GM23338 (cell line): ENCODE data around the gene MCUB. TPM values are rescaled to one million over a fixed set of nuclear protein-coding genes. Genes with fewer than 3 reads are reported as not detected.

Experiments
- ATAC-seq: fragments of 200-7000 bp; cut with Tn5 transposase; 3 replicates; pipeline ENCODE4 v1.9.1; 2020
- DNase-seq: peaks from one replicate; pipeline ENCODE4 v3.0.0-alpha.2; 2015; ENCODE audit warnings: low spot score
- H2AFZ ChIP-seq: fragments of 200-600 bp; sonication (generic); 2 replicates; pipeline ENCODE4 v1.8.0; 2016; ENCODE audit warnings: antibody characterized with exemption, mild to moderate bottlenecking, moderate library complexity
- H3F3A ChIP-seq: fragments of 200-600 bp; sonication (generic); replicated peaks from 2 replicates; pipeline ENCODE4 v1.8.0; 2017; ENCODE audit warnings: antibody characterized with exemption, mixed run types, low read depth
- H3K27ac ChIP-seq: fragments of 200-600 bp; sonication (generic); 2 replicates; pipeline ENCODE4 v1.6.1; 2016; ENCODE audit warnings: low read depth
- H3K27me3 ChIP-seq: fragments of 200-600 bp; sonication (generic); 2 replicates; pipeline ENCODE4 v1.8.0; 2016; ENCODE audit warnings: mild to moderate bottlenecking, mixed run types, moderate library complexity; ENCODE audit not compliant: insufficient read depth
- H3K36me3 ChIP-seq: fragments of 200-600 bp; sonication (generic); 2 replicates; pipeline ENCODE4 v1.8.0; 2016; ENCODE audit warnings: mild to moderate bottlenecking; ENCODE audit not compliant: insufficient read depth
- H3K4me1 ChIP-seq: fragments of 200-600 bp; sonication (generic); 2 replicates; pipeline ENCODE4 v1.8.0; 2016; ENCODE audit warnings: mild to moderate bottlenecking, moderate library complexity; ENCODE audit not compliant: insufficient read depth
- H3K4me2 ChIP-seq: fragments of 200-600 bp; sonication (generic); 2 replicates; pipeline ENCODE4 v1.7.1; 2017; ENCODE audit warnings: mixed run types
- H3K4me3 ChIP-seq: fragments of 200-600 bp; sonication (generic); 2 replicates; pipeline ENCODE4 v1.6.1; 2016; ENCODE audit warnings: mixed run types
- H3K79me2 ChIP-seq: fragments of 200-600 bp; sonication (generic); replicated peaks from 2 replicates; pipeline ENCODE4 v1.8.0; 2017; ENCODE audit warnings: mild to moderate bottlenecking; ENCODE audit not compliant: insufficient read depth
- H3K9me2 ChIP-seq: fragments of 200-600 bp; sonication (generic); 2 replicates; pipeline ENCODE4 v1.8.0; 2017; ENCODE audit not compliant: insufficient read depth
- H4K20me1 ChIP-seq: fragments of 200-600 bp; sonication (generic); replicated peaks from 2 replicates; pipeline ENCODE4 v1.8.0; 2017; ENCODE audit warnings: mild to moderate bottlenecking; ENCODE audit not compliant: insufficient read depth
- H3K27ac Mint-ChIP-seq: 2 replicates; pipeline ENCODE4 v1.8.0; 2020; ENCODE audit warnings: inconsistent platforms, mild to moderate bottlenecking, moderate library complexity, mixed read lengths
- H3K27me3 Mint-ChIP-seq: 3 replicates; pipeline ENCODE4 v1.8.0; 2022; ENCODE audit warnings: low read depth, mild to moderate bottlenecking, moderate library complexity, mixed read lengths, inconsistent platforms; ENCODE audit not compliant: insufficient read depth, poor library complexity
- H3K36me3 Mint-ChIP-seq: 3 replicates; pipeline ENCODE4 v1.8.0; 2021; ENCODE audit warnings: low read depth, mild to moderate bottlenecking, inconsistent platforms, moderate library complexity, mixed read lengths
- H3K4me1 Mint-ChIP-seq: 3 replicates; pipeline ENCODE4 v1.8.0; 2020; ENCODE audit warnings: mild to moderate bottlenecking, inconsistent platforms, mixed read lengths
- H3K4me3 Mint-ChIP-seq: 3 replicates; pipeline ENCODE4 v1.8.0; 2021; ENCODE audit warnings: moderate library complexity, mild to moderate bottlenecking, inconsistent platforms, mixed read lengths
- H3K9me3 Mint-ChIP-seq: 3 replicates; pipeline ENCODE4 v1.8.0; 2020; ENCODE audit warnings: moderate library complexity, mild to moderate bottlenecking, inconsistent platforms, mixed read lengths
- CREB1 ChIP-seq: fragments of 250-450 bp; sonication (Bioruptor Pico); IDR thresholded peaks from 2 replicates; pipeline ENCODE4 v1.5.0; 2020; ENCODE audit warnings: low read depth, mild to moderate bottlenecking, moderate library complexity
- EZH2 ChIP-seq: fragments of 200-600 bp; sonication (generic); IDR thresholded peaks from one replicate; pipeline ENCODE4 v1.8.0; 2017; ENCODE audit warnings: antibody characterized with exemption, mild to moderate bottlenecking, low read depth; ENCODE audit not compliant: unreplicated experiment
- EZH2phosphoT487 ChIP-seq: fragments of 200-600 bp; sonication (generic); IDR thresholded peaks from one replicate; pipeline ENCODE4 v1.8.1; 2018; ENCODE audit warnings: antibody characterized with exemption; ENCODE audit not compliant: unreplicated experiment
- JUNB ChIP-seq: IDR thresholded peaks from one replicate; pipeline ENCODE4 v1.6.1; 2016; ENCODE audit warnings: antibody characterized with exemption; ENCODE audit not compliant: unreplicated experiment
- NANOG ChIP-seq: IDR thresholded peaks from 2 replicates; pipeline ENCODE4 v1.6.1; 2016; ENCODE audit warnings: antibody characterized with exemption, borderline replicate concordance
- STAT1 ChIP-seq: IDR thresholded peaks from one replicate; pipeline ENCODE4 v1.6.1; 2016; ENCODE audit warnings: antibody characterized with exemption; ENCODE audit not compliant: unreplicated experiment
- ZNF114 ChIP-seq: fragments of 250-450 bp; sonication (Bioruptor Pico); IDR thresholded peaks from 2 replicates; pipeline ENCODE4 v1.5.0; 2020; ENCODE audit warnings: mild to moderate bottlenecking, moderate library complexity
- ZNF331 ChIP-seq: fragments of 250-450 bp; sonication (Bioruptor Pico); IDR thresholded peaks from 2 replicates; pipeline ENCODE4 v1.5.0; 2020; ENCODE audit warnings: low read depth, mild to moderate bottlenecking, moderate library complexity
- polyA plus RNA-seq: library from polyadenylated mRNA; unstranded; fragments of >200 nt; fragmentation: Nextera tagmentation; extraction: Ambion mirVana; gene quantifications from 2 replicates; pipeline ENCODE4 v1.2.1, GENCODE V29; 2016
- total RNA-seq: library from RNA; depleted of rRNA; stranded (reverse); fragments of >200 nt; shearing (Covaris generic); gene quantifications from 2 replicates; pipeline ENCODE4 v1.2.3, GENCODE V29; 2014
- TF ChIP-seq, protein P1 (sequence below): IDR thresholded peaks from 2 replicates; pipeline ENCODE4 v1.6.1; 2016; ENCODE audit warnings: antibody characterized with exemption
- TF ChIP-seq, protein P2 (sequence below), 2 experiments: fragments of 200-600 bp in 1 of 2; sonication (generic) in 1 of 2; conservative IDR thresholded peaks; 2 replicates each; pipeline versions ENCODE4 v1.5.1 to v1.6.1; 2016 to 2017; ENCODE audit warnings: antibody characterized with exemption in 2 of 2, low read depth in 2 of 2, mild to moderate bottlenecking in 2 of 2, moderate library complexity in 1 of 2
- TF ChIP-seq, protein P3 (sequence below): IDR thresholded peaks from one replicate; pipeline ENCODE4 v1.6.1; 2018; ENCODE audit warnings: antibody characterized with exemption; ENCODE audit not compliant: unreplicated experiment

Gene MCUB
- total and polyA plus RNA-seq, 2 experiments from 2014 or later, result 21.7 to 97.9 TPM

DNA sequence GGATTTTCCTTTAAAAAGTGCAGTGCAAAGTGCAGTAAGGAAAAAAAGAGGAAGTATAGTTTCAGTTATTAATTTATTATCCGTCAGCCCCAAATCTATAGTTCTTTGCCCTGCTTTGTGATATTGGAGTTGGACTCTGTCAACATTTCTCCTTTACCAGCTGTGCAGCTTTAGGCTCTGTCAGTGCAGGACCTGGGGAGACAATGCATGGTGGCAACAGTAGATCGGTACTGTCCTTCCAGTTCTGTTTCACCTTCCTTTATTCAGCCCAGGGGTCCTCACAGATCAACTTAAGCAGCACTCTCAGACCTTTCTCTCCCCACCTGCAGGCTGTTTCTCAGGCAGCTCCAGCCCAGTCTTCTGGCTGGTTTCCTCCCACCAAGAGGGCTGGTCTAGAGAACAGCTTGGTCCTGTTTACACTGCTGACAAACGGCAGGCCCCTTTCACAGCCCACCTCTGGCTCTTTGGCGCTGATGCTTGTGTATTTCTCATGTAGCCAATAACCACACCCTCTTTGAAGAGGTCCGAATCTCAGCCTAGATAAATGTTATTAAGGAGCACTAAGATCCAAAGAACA, 71.6 kb downstream of the MCUB start (continued):
- TF ChIP-seq ZNF114 (no peak), STAT1 (no peak), EZH2 (no peak), EZH2phosphoT487 (no peak), ZNF331 (CRISPR knock-in tag) (no peak), CREB1 (no peak)
- TF ChIP-seq, protein P1, sequence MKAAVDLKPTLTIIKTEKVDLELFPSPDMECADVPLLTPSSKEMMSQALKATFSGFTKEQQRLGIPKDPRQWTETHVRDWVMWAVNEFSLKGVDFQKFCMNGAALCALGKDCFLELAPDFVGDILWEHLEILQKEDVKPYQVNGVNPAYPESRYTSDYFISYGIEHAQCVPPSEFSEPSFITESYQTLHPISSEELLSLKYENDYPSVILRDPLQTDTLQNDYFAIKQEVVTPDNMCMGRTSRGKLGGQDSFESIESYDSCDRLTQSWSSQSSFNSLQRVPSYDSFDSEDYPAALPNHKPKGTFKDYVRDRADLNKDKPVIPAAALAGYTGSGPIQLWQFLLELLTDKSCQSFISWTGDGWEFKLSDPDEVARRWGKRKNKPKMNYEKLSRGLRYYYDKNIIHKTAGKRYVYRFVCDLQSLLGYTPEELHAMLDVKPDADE, result no peak
- TF ChIP-seq, protein P2, sequence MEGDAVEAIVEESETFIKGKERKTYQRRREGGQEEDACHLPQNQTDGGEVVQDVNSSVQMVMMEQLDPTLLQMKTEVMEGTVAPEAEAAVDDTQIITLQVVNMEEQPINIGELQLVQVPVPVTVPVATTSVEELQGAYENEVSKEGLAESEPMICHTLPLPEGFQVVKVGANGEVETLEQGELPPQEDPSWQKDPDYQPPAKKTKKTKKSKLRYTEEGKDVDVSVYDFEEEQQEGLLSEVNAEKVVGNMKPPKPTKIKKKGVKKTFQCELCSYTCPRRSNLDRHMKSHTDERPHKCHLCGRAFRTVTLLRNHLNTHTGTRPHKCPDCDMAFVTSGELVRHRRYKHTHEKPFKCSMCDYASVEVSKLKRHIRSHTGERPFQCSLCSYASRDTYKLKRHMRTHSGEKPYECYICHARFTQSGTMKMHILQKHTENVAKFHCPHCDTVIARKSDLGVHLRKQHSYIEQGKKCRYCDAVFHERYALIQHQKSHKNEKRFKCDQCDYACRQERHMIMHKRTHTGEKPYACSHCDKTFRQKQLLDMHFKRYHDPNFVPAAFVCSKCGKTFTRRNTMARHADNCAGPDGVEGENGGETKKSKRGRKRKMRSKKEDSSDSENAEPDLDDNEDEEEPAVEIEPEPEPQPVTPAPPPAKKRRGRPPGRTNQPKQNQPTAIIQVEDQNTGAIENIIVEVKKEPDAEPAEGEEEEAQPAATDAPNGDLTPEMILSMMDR (conservative IDR thresholded peaks at IDR 0.05; ENCODE audit: low read depth in 2 of 2), result no peak
- TF ChIP-seq, protein P3, sequence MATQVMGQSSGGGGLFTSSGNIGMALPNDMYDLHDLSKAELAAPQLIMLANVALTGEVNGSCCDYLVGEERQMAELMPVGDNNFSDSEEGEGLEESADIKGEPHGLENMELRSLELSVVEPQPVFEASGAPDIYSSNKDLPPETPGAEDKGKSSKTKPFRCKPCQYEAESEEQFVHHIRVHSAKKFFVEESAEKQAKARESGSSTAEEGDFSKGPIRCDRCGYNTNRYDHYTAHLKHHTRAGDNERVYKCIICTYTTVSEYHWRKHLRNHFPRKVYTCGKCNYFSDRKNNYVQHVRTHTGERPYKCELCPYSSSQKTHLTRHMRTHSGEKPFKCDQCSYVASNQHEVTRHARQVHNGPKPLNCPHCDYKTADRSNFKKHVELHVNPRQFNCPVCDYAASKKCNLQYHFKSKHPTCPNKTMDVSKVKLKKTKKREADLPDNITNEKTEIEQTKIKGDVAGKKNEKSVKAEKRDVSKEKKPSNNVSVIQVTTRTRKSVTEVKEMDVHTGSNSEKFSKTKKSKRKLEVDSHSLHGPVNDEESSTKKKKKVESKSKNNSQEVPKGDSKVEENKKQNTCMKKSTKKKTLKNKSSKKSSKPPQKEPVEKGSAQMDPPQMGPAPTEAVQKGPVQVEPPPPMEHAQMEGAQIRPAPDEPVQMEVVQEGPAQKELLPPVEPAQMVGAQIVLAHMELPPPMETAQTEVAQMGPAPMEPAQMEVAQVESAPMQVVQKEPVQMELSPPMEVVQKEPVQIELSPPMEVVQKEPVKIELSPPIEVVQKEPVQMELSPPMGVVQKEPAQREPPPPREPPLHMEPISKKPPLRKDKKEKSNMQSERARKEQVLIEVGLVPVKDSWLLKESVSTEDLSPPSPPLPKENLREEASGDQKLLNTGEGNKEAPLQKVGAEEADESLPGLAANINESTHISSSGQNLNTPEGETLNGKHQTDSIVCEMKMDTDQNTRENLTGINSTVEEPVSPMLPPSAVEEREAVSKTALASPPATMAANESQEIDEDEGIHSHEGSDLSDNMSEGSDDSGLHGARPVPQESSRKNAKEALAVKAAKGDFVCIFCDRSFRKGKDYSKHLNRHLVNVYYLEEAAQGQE, result no peak

DNA sequence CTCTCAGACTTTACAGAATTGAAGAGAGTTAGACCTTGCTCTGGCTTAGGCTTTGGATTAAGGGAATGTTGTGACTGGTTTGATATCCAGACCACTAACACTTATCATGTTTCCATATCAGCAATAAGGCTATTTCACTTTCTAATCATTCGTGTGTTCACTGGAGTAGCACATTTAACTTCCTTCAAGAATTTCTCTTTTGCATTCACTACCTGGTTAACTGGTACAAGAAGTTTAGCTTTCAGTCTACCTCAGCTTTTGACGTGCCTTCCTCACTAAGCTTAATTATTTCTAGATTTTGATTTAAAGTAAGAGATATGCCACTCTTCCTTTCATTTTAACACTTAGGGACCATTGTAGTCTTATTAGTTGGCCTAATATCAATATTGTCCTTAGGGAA, 80.6 kb downstream of the MCUB start:
- H3K4me1 ChIP-seq, result peaks cover 11% of the 10 kb centered on the region; the same call in 1 of the 2 replicates
- ATAC-seq (no peak), DNase-seq (no peak)
- H3K79me2 ChIP-seq, result no peaks in the 10 kb centered on the region
- Mint-ChIP-seq H3K4me1 (peaks cover 4% of the 10 kb centered on the region; the same call in 2 of the 3 replicates), H3K9me3 (peaks cover 3% of the 10 kb centered on the region; the same call in 2 of the 3 replicates), H3K4me3 (no peak overlapping the region), H3K27ac (no peak overlapping the region; the same call in 1 of the 2 replicates), H3K36me3 (0 out of 3 replicates have a peak, but pooled peaks cover 10% of the 10 kb centered on the region), H3K27me3 (no peaks in the 10 kb centered on the region)
- no peak overlapping the region for H3K27ac ChIP-seq
- no peak overlapping the region for H3K4me3 ChIP-seq
- no peak overlapping the region for H3K4me2 ChIP-seq
- H3K9me2 ChIP-seq, result peaks cover 3% of the 10 kb centered on the region
- no peaks in the 10 kb centered on the region for H3K36me3 ChIP-seq
- H3F3A ChIP-seq, result no peaks in the 10 kb centered on the region
- no peak overlapping the region for H2AFZ ChIP-seq
- H4K20me1 ChIP-seq, result no peaks in the 10 kb centered on the region
- TF ChIP-seq JUNB (no peak), NANOG (no peak)
- TF ChIP-seq, protein P2 (conservative IDR thresholded peaks at IDR 0.05; ENCODE audit: low read depth in 2 of 2), result no peak
- TF ChIP-seq, protein P3, result no peak
- no peaks in the 10 kb centered on the region for H3K27me3 ChIP-seq
